ENCODE results near the gene RBM3.

RBM3 gene

DNA sequence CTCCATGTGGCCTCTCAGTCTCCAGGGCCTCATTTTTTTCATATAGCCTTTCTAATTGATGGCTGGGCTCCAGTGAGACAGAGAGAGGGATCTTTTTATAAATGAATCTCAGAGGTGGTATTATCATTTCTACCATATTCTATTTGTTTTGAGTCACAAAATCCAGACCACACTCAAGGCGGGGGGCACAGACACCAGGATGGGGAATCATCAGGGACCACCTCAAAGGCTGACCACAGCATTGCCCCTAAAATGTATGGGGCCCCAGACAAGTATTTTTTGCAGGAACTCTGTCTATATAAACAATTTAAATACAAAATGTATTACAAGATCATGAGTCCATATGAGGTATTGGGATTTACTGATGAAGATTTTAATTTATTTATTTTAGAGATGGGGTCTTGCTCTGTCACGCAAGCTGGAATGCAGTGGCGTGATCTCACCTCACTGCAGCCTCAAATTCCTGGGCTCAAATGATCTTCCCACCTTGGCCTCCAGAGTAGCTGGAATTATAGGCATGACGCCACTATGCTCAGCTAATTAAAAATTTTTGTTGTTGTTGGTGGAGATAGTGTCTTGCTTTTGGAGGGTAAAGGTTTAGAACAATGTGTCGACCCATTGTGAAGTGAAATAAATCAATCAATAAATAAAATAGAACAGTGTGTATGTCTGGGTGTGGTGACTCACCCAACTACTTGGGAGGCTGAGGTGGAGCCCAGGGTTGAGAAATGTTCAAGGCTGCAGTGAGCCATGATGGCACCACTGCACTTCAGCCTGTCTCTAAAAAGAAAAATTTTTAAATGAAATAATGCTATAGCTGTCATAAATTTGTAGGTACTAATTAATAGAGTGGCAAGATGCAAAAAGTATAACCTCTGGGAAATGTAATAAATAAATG is 52.4 kb downstream of the RBM3 start:
- Histone ChIP-seq H3K4me1 (ENCODE audit: control insufficient read depth, insufficient read depth, low read length, unreplicated experiment) (peaks cover 7% of the 10 kb centered on the region), H2AFZ (ENCODE audit: low read length, unreplicated experiment) (no peak overlapping the region), H3K79me2 (ENCODE audit: control insufficient read depth, insufficient read depth, low read length, unreplicated experiment) (no peaks in the 10 kb centered on the region), H3K27ac (ENCODE audit: low read depth, low read length) (no peak overlapping the region), H3K27me3 (ENCODE audit: insufficient read depth, low read length) (no peaks in the 10 kb centered on the region), H3K36me3 (ENCODE audit: insufficient read depth, low read length) (no peaks in the 10 kb centered on the region), H3K4me3 (ENCODE audit: low read depth, low read length) (no peak overlapping the region)

Data from ACC112 (cell line).